ENCODE measurements around the gene MSANTD7.

The MSANTD7 gene

GRCh38 chr10:14840178-14840577 is 2.1 kb downstream of the MSANTD7 start:
- intact Hi-C loops (cut with DNase I; ENCODE audit: low total_unique reads): no loop called here
- TF ChIP-seq, protein P1, sequence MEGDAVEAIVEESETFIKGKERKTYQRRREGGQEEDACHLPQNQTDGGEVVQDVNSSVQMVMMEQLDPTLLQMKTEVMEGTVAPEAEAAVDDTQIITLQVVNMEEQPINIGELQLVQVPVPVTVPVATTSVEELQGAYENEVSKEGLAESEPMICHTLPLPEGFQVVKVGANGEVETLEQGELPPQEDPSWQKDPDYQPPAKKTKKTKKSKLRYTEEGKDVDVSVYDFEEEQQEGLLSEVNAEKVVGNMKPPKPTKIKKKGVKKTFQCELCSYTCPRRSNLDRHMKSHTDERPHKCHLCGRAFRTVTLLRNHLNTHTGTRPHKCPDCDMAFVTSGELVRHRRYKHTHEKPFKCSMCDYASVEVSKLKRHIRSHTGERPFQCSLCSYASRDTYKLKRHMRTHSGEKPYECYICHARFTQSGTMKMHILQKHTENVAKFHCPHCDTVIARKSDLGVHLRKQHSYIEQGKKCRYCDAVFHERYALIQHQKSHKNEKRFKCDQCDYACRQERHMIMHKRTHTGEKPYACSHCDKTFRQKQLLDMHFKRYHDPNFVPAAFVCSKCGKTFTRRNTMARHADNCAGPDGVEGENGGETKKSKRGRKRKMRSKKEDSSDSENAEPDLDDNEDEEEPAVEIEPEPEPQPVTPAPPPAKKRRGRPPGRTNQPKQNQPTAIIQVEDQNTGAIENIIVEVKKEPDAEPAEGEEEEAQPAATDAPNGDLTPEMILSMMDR (IDR thresholded peaks at IDR 0.05): no peak
- no peak overlapping the region for H3K27ac ChIP-seq
- H3K4me3 ChIP-seq: no peak overlapping the region
- H3K4me1 ChIP-seq: peaks cover 0 to 24% (median 17%) of the 10 kb centered on the region in 4 donors
- no peak for DNase-seq
- no peaks in the 10 kb centered on the region for H3K9me3 ChIP-seq
- H3K27me3 ChIP-seq: no peaks in the 10 kb centered on the region
- H3K36me3 ChIP-seq: peaks cover 30 to 43% (median 36%) of the 10 kb centered on the region in 3 donors

DNA sequence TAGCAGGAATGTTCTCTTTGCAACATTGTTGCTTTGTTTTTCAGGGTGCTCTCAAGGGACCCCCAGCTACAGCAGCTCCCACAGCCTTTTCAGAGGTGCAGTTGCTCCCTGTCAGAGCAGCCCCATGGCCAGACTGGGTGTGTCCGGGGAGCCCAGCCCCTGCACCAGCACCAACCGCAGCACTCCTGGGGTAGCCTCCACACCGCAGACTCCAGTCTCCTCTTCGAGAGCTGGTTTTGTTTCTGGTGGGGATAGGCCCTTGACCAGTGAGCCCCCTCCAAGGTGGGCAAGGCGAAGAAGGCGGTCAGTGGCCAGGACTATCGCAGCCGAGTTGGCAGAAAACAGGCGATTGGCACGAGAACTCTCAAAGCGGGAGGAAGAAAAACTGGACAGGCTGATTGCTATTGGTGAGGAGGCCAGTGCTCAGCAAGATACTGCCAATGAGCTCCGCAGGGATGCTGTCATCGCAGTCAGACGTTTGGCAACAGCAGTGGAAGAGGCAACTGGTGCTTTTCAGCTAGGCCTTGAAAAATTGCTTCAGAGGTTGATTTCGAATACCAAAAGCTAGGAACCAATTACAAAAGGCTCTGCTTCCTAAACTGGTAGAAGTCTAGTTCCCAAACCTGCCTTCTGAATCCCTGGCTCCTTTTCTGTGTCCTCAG is 5.4 kb downstream of the MSANTD7 start:
- Histone ChIP-seq H3K9me3 (no peaks in the 10 kb centered on the region), H3K27ac (no peak overlapping the region), H3K4me3 (no peak overlapping the region), H3K27me3 (no peaks in the 10 kb centered on the region), H3K4me1 (peaks cover 0 to 13% (median 8%) of the 10 kb centered on the region in 4 donors), H3K36me3 (peaks cover 30 to 47% (median 40%) of the 10 kb centered on the region in 3 donors)
- intact Hi-C loops (cut with DNase I; ENCODE audit: low total_unique reads): no loop called here
- TF ChIP-seq, protein P1 (IDR thresholded peaks at IDR 0.05): no peak
- no peak for DNase-seq

- H3K36me3 ChIP-seq: peaks cover 30 to 62% (median 49%) of the 10 kb centered on the region in 3 donors
- intact Hi-C loops (cut with DNase I; ENCODE audit: low total_unique reads): no loop called here
These were observed 6.8 kb downstream of the MSANTD7 start for GRCh38 chr10:14844948-14845347.

DNA sequence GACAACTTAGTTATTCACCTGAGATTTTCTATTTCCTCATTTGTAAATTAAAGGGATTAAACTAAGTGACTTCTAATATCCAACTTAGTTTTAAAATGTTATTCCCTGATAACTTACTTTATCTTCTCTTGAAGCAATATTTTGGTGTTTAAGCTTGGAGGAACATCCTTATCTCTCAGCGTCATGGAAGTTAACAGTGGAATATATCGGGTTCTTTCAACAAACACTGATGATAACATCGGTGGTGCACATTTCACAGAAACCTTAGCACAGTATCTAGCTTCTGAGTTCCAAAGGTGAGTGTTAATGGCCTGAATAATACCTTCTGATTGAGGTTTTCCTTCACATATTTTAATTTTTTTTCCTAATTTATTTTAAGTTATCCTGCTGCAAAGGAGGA is 14.1 kb downstream of the MSANTD7 start:
- H3K27me3 ChIP-seq: no peaks in the 10 kb centered on the region
- H3K9me3 ChIP-seq: no peaks in the 10 kb centered on the region
- TF ChIP-seq, protein P1 (IDR thresholded peaks at IDR 0.05): no peak
- no peak overlapping the region for H3K4me3 ChIP-seq
- DNase-seq: no peak
- peaks cover 7 to 55% (median 51%) of the 10 kb centered on the region in 3 donors for H3K36me3 ChIP-seq
- no peak overlapping the region for H3K27ac ChIP-seq
- intact Hi-C loops (cut with DNase I; ENCODE audit: low total_unique reads): no loop called here
- no peaks in the 10 kb centered on the region for H3K4me1 ChIP-seq

More at GRCh38 chr10:14844948-14845347, 6.8 kb downstream of the MSANTD7 start:
- no peaks in the 10 kb centered on the region for H3K9me3 ChIP-seq
- TF ChIP-seq, protein P1 (IDR thresholded peaks at IDR 0.05): no peak
- no peak for DNase-seq
- peaks cover 0 to 2% (median under 1%) of the 10 kb centered on the region in 4 donors for H3K4me1 ChIP-seq
- H3K27ac ChIP-seq: no peak overlapping the region
- no peak overlapping the region for H3K4me3 ChIP-seq
- no peaks in the 10 kb centered on the region for H3K27me3 ChIP-seq

DNA sequence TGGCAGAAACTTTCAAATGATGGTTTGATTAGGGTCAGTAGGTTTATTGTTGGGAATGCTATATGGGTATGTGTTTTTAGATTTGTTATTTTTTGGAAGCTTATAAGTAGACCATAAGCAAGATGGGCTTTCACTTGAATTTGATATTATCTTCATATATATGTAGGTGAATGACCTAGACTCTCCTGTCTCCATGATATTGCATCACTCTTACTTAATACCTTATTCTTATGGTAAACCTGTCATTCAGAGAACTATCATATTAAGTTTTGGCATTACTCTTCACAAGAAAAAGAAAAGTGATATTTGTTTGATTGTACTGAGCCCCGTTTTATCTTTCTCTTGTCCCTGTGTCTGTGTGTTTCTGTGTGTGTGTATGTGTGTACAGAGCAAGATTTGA is 17.3 kb downstream of the MSANTD7 start:
- no peak overlapping the region for H3K27ac ChIP-seq
- TF ChIP-seq, protein P1 (IDR thresholded peaks at IDR 0.05): no peak
- DNase-seq: no peak
- H3K27me3 ChIP-seq: no peaks in the 10 kb centered on the region
- no peak overlapping the region for H3K4me3 ChIP-seq
- peaks cover 7 to 54% (median 38%) of the 10 kb centered on the region in 3 donors for H3K36me3 ChIP-seq
- H3K4me1 ChIP-seq: peaks cover 0 to 3% (median 0%) of the 10 kb centered on the region in 4 donors
- intact Hi-C loops (cut with DNase I; ENCODE audit: low total_unique reads): no loop called here
- no peaks in the 10 kb centered on the region for H3K9me3 ChIP-seq
